Embryonic facial prominence (tissue), 1 donor: ENCODE measurements around the gene DHCR24.
"Not testable (repeated sequence)": the region's sequence is repeated elsewhere in the genome, so short reads cannot be mapped to it uniquely, and the experiment has no call there.

Experiments
- DNase-seq: peaks from one replicate; pipeline ENCODE4 v3.0.0-alpha.2; 2016; ENCODE audit errors: extremely low spot score

Gene DHCR24

DNA sequence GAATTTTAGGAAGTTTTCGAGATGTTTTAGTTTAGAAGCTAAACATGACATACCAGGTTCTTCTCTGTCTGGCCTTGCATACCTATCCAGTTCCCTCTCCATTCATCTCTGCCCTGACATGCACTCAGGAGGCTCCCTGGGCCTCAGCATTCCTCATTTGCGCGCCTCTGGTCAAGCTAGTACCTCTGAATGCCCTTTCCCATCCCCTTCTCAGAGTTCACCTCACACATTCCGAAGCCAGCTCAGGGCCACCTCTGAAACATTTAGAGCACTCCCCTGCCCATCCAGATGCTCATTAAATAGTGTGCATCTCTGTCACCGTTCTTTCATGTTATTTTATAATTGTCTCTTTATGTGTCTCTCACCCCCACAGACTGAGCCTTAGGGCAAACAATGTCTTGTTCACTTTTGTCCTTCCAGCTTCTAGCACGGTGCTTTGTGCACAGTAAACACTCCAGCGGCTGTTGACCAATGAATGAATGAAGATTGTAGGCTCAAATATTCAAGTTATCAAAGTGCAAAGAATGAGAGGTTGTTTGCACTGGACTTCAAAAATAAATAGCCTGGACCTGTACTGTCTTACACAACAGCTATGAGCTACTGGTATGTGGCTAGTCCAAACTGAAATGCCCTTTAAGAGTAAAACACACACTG lies 1.2 kb upstream of the DHCR24 start:
- no peak for DNase-seq

DNA sequence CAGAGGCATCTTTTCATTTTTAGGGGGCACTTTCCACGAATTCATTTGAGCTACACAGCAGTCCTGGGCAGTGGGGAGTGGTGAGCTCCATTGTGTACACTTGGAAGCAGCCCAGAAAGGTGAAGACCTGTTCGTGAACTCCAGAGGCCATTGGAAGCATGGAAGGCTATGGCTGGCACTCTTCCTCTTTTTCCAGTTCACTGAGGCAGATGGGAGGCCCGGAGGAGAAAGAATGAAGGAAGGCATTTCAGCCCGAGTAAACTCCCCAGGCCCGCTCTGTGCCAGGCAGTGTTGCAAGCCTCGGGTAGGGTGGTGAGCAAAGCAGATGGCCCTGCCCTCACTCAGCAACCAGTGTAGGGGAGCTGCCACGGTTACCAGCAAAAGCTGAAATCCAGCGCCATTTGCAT lies 673 bp upstream of the DHCR24 start:
- DNase-seq: no peak

GRCh38 chr1:54885807-54886723 lies 930 bp downstream of the DHCR24 start:
- DNase-seq: no peak

DNA sequence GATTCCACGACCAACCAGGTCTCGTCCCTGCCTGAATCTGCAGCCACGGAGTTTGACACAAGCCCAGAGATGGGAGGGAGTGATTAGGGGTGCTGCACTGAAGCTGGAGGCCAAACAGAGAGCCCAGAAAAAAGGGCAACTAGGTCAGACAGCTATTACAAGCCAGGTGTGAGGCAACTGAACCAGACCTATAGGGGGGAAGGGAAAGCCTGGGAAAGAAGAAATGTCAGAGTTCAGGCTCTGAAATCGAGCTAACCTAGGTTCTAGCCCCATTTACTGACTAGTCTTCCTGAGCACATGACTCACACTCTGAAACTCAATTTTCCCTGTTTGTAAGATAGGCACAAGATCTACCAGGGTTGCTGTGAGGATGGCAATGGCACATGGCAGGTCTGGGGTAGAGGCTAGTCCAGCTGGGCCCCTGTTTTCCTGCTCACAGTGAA lies 1.7 kb downstream of the DHCR24 start:
- DNase-seq: no peak

DNA sequence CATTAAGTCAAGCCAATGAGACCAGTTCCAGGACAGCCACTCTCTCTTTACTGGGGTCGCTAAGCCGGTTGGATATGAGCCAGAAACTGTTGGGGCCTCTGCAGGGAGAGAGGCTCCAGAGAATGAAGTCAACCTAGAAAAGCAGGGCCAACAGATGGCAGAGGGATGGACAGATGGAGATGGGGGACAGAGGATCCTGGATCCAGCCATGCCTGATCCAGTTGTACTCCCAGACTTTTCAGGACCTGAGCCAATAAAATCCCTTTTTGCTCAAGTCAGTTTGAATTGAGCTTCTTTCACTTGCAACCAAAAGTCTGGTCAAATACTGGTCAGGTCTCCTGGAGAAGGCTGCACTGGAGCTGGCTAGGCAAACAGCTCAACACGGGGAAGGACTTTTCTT lies 2.2 kb downstream of the DHCR24 start:
- no peak for DNase-seq

DNA sequence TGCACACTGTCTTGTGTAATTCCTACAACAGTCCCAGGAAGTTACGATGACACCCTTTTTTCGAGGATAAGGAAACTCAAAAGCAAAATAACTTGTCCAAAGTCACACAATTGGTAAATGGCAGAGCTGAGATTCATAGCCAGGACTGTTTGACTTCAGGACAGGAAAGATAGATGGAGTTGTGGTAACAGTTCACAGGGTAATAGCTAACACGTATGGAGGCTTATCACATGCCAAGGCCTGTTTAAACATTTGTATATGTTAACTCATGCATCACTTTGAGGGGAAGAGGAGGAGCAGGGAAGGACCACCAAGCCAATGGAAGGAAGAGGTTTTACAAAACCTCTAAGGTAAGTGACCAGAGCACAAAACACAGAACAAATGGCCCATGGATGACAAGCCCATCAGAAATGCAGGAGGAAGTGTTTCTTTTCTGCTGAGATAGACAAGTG lies 2.8 kb downstream of the DHCR24 start:
- no peak for DNase-seq

GRCh38 chr1:54883349-54884102 lies 3.5 kb downstream of the DHCR24 start:
- no peak for DNase-seq

- no peak for DNase-seq
These were observed 4.5 kb downstream of the DHCR24 start for GRCh38 chr1:54882519-54882918.

DNA sequence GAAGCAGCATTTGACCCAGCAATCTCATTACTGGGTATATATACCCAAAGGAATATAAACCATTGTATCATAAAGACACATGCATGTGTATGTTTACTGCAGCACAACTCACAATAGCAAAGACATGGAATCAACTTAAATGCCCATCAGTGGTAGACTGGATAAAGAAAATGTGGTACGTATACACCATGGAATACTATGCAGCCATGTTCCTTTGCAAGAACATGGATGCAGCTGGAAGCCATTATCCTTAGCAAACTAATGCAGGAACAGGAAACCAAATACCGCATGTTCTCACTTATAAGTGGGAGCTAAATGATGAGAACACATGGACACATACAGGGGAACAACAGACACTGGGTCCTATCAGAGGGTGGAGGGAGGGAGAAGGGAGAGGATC lies 5.4 kb downstream of the DHCR24 start:
- not testable (repeated sequence) for DNase-seq

DNA sequence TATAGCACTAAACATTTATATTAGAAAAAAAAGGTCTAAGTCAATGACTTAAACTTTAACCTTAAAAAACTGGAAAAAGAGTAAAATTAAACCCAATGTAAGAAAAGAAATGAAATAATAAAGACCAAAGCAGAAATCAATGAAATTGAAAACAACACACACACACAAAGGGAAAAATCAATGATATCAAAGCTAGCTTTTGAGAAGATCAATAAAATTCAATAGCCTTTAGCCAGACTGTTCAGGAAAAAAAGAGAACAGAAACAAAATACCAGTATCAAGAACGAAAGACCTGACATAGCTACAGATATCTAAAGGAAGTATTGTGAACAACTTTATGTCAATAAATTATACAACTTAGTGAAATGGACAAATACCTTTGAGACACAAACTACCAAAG lies 7.1 kb downstream of the DHCR24 start:
- no peak for DNase-seq

DNA sequence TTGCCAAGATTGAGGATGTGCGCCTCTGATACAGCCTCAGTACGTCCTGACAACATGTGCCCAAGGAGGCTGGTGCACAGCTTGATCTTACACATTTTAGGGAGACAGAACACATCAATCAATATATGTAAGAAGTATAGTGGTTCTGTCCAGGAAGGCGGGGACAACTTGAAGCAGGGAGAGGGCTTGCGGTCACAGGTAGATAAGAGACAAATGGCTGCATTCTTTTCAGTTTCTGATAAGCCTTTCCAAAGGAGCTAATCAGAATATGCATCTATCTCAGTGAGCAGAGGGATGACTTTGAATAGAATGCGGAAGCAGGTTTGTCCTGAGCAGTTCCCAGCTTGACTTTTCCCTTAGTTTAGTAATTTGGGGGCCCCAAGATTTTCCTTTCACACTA lies 10.2 kb downstream of the DHCR24 start:
- DNase-seq: no peak

DNA sequence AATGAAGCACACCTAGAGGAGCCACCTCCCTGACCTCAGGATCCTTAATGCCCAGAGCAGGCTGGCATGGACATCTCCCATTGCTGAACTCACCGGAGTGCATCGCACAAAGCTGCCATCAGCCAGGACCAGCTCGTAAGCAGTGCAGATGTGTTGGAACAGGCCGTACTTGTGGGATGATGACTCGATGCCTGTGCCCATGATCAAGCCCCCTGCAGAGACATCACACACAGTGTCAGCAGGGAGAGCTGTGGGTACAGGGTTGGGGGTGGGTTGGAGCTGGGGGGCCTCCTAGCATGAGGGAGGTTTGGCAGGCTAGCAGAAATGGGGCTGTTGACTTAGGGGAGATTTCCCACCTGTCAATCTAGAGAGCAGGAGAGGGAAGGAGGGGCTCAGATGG lies 12.0 kb downstream of the DHCR24 start:
- DNase-seq: no peak

DNA sequence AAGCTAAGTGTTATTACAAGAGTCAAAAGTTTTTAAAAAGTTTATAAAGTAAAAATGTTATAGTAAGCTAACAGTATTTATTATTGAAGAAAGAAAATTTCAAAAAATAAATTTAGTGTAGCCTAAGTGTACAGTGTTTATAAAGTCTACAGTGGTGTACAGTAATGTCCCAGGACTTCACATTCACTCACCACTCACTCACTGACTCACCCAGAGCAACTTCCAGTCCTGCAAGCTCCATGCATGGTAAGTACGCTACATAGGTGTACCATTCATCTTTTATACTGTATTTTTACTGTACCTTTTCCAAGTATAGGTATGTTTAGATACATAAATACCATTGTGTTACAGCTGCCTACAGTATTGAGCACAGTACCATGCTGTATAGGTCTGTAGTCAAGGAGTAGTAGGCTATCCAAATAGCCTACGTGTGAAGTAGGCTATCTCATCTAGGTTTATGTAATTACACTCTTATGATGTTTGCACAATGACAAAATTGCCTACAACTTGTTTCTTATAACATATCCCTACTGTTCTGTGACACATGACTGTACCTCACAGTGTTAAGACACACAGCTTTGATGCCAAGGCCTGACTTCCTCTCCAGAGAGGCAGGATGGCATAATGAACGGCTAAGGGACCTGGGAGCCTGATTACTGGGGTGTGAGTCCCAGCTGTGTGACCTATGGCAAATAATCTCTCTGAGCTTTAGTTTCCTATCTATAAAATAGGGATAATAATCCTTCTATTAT lies 12.7 kb downstream of the DHCR24 start:
- no peak for DNase-seq

DNA sequence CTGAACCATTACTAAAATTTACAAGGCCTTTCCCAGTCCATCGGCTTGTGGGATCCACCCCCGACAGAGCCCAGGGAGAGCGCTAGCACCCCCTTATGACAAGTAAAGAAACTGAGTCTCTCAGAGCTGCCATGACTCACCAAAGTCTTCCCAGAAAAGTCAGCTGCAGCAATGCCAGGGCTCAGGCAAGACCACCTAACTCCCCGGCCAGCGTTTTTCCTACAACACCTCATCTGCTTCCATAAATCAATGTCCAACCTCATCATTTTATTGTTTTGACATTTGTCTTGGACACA lies 15.0 kb downstream of the DHCR24 start:
- DNase-seq: no peak

DNA sequence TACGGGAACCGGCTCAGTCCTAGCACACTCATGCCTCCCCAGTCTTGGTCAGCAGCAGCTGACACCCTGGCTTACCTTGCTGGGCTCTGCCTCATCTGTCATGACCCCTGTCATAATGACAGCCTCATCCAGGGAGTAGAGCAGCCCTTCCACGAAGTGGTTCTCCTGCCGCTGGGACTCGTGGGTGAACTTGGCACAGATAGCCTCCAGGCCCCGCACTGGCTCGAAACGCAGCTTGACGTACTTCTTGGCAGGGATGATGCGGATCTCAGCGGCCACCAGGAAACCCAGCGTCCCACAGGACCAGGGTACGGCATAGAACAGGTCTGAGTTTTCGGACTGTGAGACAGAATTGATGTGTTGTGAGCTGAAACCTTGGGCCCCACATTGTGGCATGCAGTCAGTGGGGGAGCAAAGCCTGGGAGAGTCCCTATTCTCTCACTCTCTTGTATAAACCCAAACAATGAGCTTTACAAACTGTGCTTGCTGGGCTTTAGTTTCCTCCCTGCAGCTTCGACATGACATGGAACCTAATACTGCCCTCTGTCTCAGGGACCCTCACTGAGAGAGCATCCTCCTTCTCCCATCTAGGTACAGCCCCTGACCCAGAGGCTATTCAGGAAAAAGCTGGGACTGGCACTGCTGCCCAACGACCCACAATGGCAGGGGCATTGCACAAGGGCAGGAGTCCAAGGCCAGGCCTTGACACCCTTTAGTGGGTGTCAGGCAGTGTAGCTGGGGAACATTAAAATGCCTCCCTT lies 15.5 kb downstream of the DHCR24 start:
- no peak for DNase-seq

- DNase-seq: no peak
These were observed 16.1 kb downstream of the DHCR24 start for GRCh38 chr1:54870869-54871268.

DNA sequence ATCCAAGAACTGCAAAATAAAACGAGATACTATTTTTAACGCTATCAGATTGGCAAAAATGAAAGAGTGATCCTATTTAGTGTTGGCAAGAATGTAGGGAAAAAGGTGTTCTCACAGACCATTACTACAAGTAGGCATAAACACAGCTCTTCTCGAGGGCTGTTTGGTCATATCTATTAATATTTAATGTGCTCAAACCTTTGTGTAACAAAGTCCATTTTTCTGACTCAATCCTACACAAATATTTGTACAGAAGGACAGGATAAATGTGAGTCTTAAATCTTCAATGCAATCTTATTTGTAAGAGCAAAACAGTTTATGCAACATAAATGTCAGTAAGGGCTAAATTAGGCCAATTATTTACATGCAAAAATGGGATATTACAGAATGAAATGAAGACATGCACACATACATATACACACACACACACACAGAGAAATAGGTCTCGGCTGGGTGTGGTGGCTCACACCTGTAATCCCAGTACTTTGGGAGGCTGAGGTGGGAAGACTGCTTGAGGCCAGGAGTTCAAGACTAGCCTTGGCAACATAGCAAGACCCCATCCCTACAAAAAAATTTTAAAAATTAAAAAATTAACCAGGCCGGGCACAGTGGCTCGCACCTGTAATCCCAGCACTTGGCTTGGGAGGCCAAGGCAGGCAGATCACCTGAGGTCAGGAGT lies 17.7 kb downstream of the DHCR24 start:
- DNase-seq: no peak

GRCh38 chr1:54867717-54868057 lies 19.3 kb downstream of the DHCR24 start:
- no peak for DNase-seq

- DNase-seq: no peak
These were observed 19.9 kb downstream of the DHCR24 start for GRCh38 chr1:54866801-54867716.
